C4-2B (cell line): ENCODE data around the gene CELSR1.

Source experiments
- CTCF ChIP-seq: fragments of 450-650 bp; conservative IDR thresholded peaks from 2 replicates; pipeline ENCODE4 v1.5.1; 2017; ENCODE audit warnings: mild to moderate bottlenecking
- ZFX ChIP-seq: fragments of 450-650 bp; IDR thresholded peaks from 2 replicates; pipeline ENCODE4 v1.6.1; 2017

- TF ChIP-seq CTCF (no peak), ZFX (no peak)
Observed at GRCh38 chr22:46437671-46438440, 99.6 kb downstream of the CELSR1 start.
